GM23338 (cell line): Measurements from ENCODE around the gene MGAT5. TPM values are rescaled to one million over a fixed set of nuclear protein-coding genes. Genes with fewer than 3 reads are reported as not detected.

Experiments
- ATAC-seq: fragments of 200-7000 bp; cut with Tn5 transposase; 3 replicates; pipeline ENCODE4 v1.9.1; 2020
- DNase-seq: peaks from one replicate; pipeline ENCODE4 v3.0.0-alpha.2; 2015; ENCODE audit warnings: low spot score
- H2AFZ ChIP-seq: fragments of 200-600 bp; sonication (generic); 2 replicates; pipeline ENCODE4 v1.8.0; 2016; ENCODE audit warnings: antibody characterized with exemption, mild to moderate bottlenecking, moderate library complexity
- H3F3A ChIP-seq: fragments of 200-600 bp; sonication (generic); replicated peaks from 2 replicates; pipeline ENCODE4 v1.8.0; 2017; ENCODE audit warnings: antibody characterized with exemption, mixed run types, low read depth
- H3K27ac ChIP-seq: fragments of 200-600 bp; sonication (generic); 2 replicates; pipeline ENCODE4 v1.6.1; 2016; ENCODE audit warnings: low read depth
- H3K27me3 ChIP-seq: fragments of 200-600 bp; sonication (generic); 2 replicates; pipeline ENCODE4 v1.8.0; 2016; ENCODE audit warnings: mild to moderate bottlenecking, mixed run types, moderate library complexity; ENCODE audit not compliant: insufficient read depth
- H3K36me3 ChIP-seq: fragments of 200-600 bp; sonication (generic); 2 replicates; pipeline ENCODE4 v1.8.0; 2016; ENCODE audit warnings: mild to moderate bottlenecking; ENCODE audit not compliant: insufficient read depth
- H3K4me1 ChIP-seq: fragments of 200-600 bp; sonication (generic); 2 replicates; pipeline ENCODE4 v1.8.0; 2016; ENCODE audit warnings: mild to moderate bottlenecking, moderate library complexity; ENCODE audit not compliant: insufficient read depth
- H3K4me2 ChIP-seq: fragments of 200-600 bp; sonication (generic); 2 replicates; pipeline ENCODE4 v1.7.1; 2017; ENCODE audit warnings: mixed run types
- H3K4me3 ChIP-seq: fragments of 200-600 bp; sonication (generic); 2 replicates; pipeline ENCODE4 v1.6.1; 2016; ENCODE audit warnings: mixed run types
- H3K79me2 ChIP-seq: fragments of 200-600 bp; sonication (generic); replicated peaks from 2 replicates; pipeline ENCODE4 v1.8.0; 2017; ENCODE audit warnings: mild to moderate bottlenecking; ENCODE audit not compliant: insufficient read depth
- H3K9me2 ChIP-seq: fragments of 200-600 bp; sonication (generic); 2 replicates; pipeline ENCODE4 v1.8.0; 2017; ENCODE audit not compliant: insufficient read depth
- H4K20me1 ChIP-seq: fragments of 200-600 bp; sonication (generic); replicated peaks from 2 replicates; pipeline ENCODE4 v1.8.0; 2017; ENCODE audit warnings: mild to moderate bottlenecking; ENCODE audit not compliant: insufficient read depth
- H3K27ac Mint-ChIP-seq: 2 replicates; pipeline ENCODE4 v1.8.0; 2020; ENCODE audit warnings: inconsistent platforms, mild to moderate bottlenecking, moderate library complexity, mixed read lengths
- H3K27me3 Mint-ChIP-seq: 3 replicates; pipeline ENCODE4 v1.8.0; 2022; ENCODE audit warnings: low read depth, mild to moderate bottlenecking, moderate library complexity, mixed read lengths, inconsistent platforms; ENCODE audit not compliant: insufficient read depth, poor library complexity
- H3K36me3 Mint-ChIP-seq: 3 replicates; pipeline ENCODE4 v1.8.0; 2021; ENCODE audit warnings: low read depth, mild to moderate bottlenecking, inconsistent platforms, moderate library complexity, mixed read lengths
- H3K4me1 Mint-ChIP-seq: 3 replicates; pipeline ENCODE4 v1.8.0; 2020; ENCODE audit warnings: mild to moderate bottlenecking, inconsistent platforms, mixed read lengths
- H3K4me3 Mint-ChIP-seq: 3 replicates; pipeline ENCODE4 v1.8.0; 2021; ENCODE audit warnings: moderate library complexity, mild to moderate bottlenecking, inconsistent platforms, mixed read lengths
- H3K9me3 Mint-ChIP-seq: 3 replicates; pipeline ENCODE4 v1.8.0; 2020; ENCODE audit warnings: moderate library complexity, mild to moderate bottlenecking, inconsistent platforms, mixed read lengths
- CREB1 ChIP-seq: fragments of 250-450 bp; sonication (Bioruptor Pico); IDR thresholded peaks from 2 replicates; pipeline ENCODE4 v1.5.0; 2020; ENCODE audit warnings: low read depth, mild to moderate bottlenecking, moderate library complexity
- CTCF ChIP-seq, 2 experiments: fragments of 200-600 bp in 1 of 2; sonication (generic) in 1 of 2; conservative IDR thresholded peaks; 2 replicates each; pipeline versions ENCODE4 v1.5.1 to v1.6.1; 2016 to 2017; ENCODE audit warnings: antibody characterized with exemption in 2 of 2, low read depth in 2 of 2, mild to moderate bottlenecking in 2 of 2, moderate library complexity in 1 of 2
- ETS1 ChIP-seq: IDR thresholded peaks from 2 replicates; pipeline ENCODE4 v1.6.1; 2016; ENCODE audit warnings: antibody characterized with exemption
- EZH2 ChIP-seq: fragments of 200-600 bp; sonication (generic); IDR thresholded peaks from one replicate; pipeline ENCODE4 v1.8.0; 2017; ENCODE audit warnings: antibody characterized with exemption, mild to moderate bottlenecking, low read depth; ENCODE audit not compliant: unreplicated experiment
- EZH2phosphoT487 ChIP-seq: fragments of 200-600 bp; sonication (generic); IDR thresholded peaks from one replicate; pipeline ENCODE4 v1.8.1; 2018; ENCODE audit warnings: antibody characterized with exemption; ENCODE audit not compliant: unreplicated experiment
- JUNB ChIP-seq: IDR thresholded peaks from one replicate; pipeline ENCODE4 v1.6.1; 2016; ENCODE audit warnings: antibody characterized with exemption; ENCODE audit not compliant: unreplicated experiment
- NANOG ChIP-seq: IDR thresholded peaks from 2 replicates; pipeline ENCODE4 v1.6.1; 2016; ENCODE audit warnings: antibody characterized with exemption, borderline replicate concordance
- POLR2AphosphoS5 ChIP-seq: IDR thresholded peaks from 2 replicates; pipeline ENCODE4 v1.6.1; 2016; ENCODE audit warnings: antibody characterized with exemption, low read depth
- REST ChIP-seq: IDR thresholded peaks from one replicate; pipeline ENCODE4 v1.6.1; 2018; ENCODE audit warnings: antibody characterized with exemption; ENCODE audit not compliant: unreplicated experiment
- STAT1 ChIP-seq: IDR thresholded peaks from one replicate; pipeline ENCODE4 v1.6.1; 2016; ENCODE audit warnings: antibody characterized with exemption; ENCODE audit not compliant: unreplicated experiment
- ZNF114 ChIP-seq: fragments of 250-450 bp; sonication (Bioruptor Pico); IDR thresholded peaks from 2 replicates; pipeline ENCODE4 v1.5.0; 2020; ENCODE audit warnings: mild to moderate bottlenecking, moderate library complexity
- ZNF331 ChIP-seq: fragments of 250-450 bp; sonication (Bioruptor Pico); IDR thresholded peaks from 2 replicates; pipeline ENCODE4 v1.5.0; 2020; ENCODE audit warnings: low read depth, mild to moderate bottlenecking, moderate library complexity
- ZNF462 ChIP-seq: fragments of 250-450 bp; sonication (Bioruptor Pico); IDR thresholded peaks from 2 replicates; pipeline ENCODE4 v1.5.0; 2020; ENCODE audit warnings: mild to moderate bottlenecking, moderate library complexity
- polyA plus RNA-seq: library from polyadenylated mRNA; unstranded; fragments of >200 nt; fragmentation: Nextera tagmentation; extraction: Ambion mirVana; gene quantifications from 2 replicates; pipeline ENCODE4 v1.2.1, GENCODE V29; 2016
- total RNA-seq: library from RNA; depleted of rRNA; stranded (reverse); fragments of >200 nt; shearing (Covaris generic); gene quantifications from 2 replicates; pipeline ENCODE4 v1.2.3, GENCODE V29; 2014

Gene MGAT5
- total and polyA plus RNA-seq, 2 experiments from 2014 or later = 4.6 to 27.6 TPM

GRCh38 chr2:134276381-134277172 is 22.7 kb downstream of the MGAT5 start:
- H3K4me2 ChIP-seq = no peak overlapping the region
- Mint-ChIP-seq H3K27ac (no peak overlapping the region), H3K9me3 (no peaks in the 10 kb centered on the region), H3K4me1 (peaks cover 21% of the 10 kb centered on the region), H3K4me3 (no peak overlapping the region), H3K36me3 (no peaks in the 10 kb centered on the region; the same call in 2 of the 3 replicates), H3K27me3 (peaks cover 15% of the 10 kb centered on the region)
- peaks cover 17% of the 10 kb centered on the region; the same call in 1 of the 2 replicates for H4K20me1 ChIP-seq
- ATAC-seq = peak; percentile 61; the same call in 2 of the 3 replicates
- no peaks in the 10 kb centered on the region for H3F3A ChIP-seq
- H3K9me2 ChIP-seq = no peaks in the 10 kb centered on the region
- no peaks in the 10 kb centered on the region; the same call in 1 of the 2 replicates for H3K79me2 ChIP-seq
- no peaks in the 10 kb centered on the region for H3K27me3 ChIP-seq
- no peak overlapping the region for H3K4me3 ChIP-seq
- DNase-seq = no peak
- no peaks in the 10 kb centered on the region for H3K36me3 ChIP-seq
- no peak overlapping the region for H3K27ac ChIP-seq
- no peak for TF ChIP-seq CREB1 (CRISPR knock-in tag)
- TF ChIP-seq ETS1 = no peak
- no peak for TF ChIP-seq REST
- no peak for TF ChIP-seq ZNF331 (CRISPR knock-in tag)
- no peak for TF ChIP-seq NANOG
- TF ChIP-seq EZH2phosphoT487 = no peak
- no peak for TF ChIP-seq ZNF462 (CRISPR knock-in tag)
- no peak for TF ChIP-seq CTCF (conservative IDR thresholded peaks at IDR 0.05; ENCODE audit: low read depth in 2 of 2)
- TF ChIP-seq STAT1 = no peak
- TF ChIP-seq ZNF114 (CRISPR knock-in tag) = no peak
- no peak for TF ChIP-seq EZH2
- TF ChIP-seq JUNB = no peak
- TF ChIP-seq POLR2AphosphoS5 = no peak
- peaks cover 22% of the 10 kb centered on the region for H3K4me1 ChIP-seq
- no peak overlapping the region for H2AFZ ChIP-seq
